HG02884 (cell line): ENCODE data around the gene GNB1L.
"Not testable (repeated sequence)": the region's sequence is repeated elsewhere in the genome, so short reads cannot be mapped to it uniquely, and the experiment has no call there.

Experiments used
- ATAC-seq: cut with Tn5 transposase; IDR thresholded peaks from one replicate; pipeline ENCODE4 v1.9.1; 2021; ENCODE audit warnings: mild to moderate bottlenecking, moderate library complexity; ENCODE audit not compliant: unreplicated experiment

The GNB1L gene

GRCh38 chr22:19799322-19800190 lies 55.1 kb downstream of the GNB1L start:
- ATAC-seq = no peak

- ATAC-seq = no peak
Measured at GRCh38 chr22:19798891-19799293, 55.8 kb downstream of the GNB1L start.

GRCh38 chr22:19798003-19798665 lies 56.5 kb downstream of the GNB1L start:
- no peak for ATAC-seq

DNA sequence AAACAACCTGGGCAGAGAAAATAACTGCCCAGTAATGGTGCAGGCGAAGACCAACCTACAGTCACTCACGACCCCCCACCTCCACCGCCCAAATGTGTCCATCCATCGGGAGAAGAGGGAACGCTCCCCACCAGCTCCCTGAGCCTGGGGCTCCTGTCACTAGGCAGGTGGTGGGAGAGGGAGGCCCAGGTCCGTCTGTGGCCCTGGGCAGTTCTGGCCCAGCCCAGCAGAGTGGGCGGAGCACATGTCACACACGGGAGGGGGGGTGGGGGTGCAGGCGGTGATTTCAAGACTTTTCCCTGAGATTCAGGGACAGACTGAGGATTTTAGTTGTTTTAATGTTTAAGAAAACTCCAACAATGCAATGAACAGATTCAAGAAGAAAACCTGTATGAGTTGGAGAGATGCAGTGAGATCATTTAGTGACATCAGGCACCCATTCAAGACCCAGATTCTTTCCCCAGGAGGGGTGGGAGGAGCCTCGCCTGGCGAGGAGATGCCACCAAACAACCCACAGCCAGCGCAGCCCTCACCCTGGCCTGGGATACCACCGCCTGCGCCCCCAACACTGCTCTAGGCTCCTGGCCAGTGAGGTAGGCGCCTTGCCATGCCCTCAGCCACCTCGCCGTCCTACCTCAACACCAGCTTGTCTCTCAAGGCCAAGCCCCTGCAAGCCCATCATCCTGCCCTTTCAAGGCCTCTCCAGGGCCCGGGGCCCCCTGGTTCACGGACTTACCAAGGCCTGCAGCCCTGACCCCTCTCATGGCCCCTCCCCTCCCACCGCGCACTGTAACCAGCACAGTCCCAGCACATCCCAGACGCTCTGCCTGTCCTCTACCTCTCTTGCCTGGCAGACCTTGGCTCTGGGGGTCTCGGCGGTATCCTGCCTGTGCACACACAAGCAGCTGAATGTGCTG lies 57.3 kb downstream of the GNB1L start:
- ATAC-seq = no peak

DNA sequence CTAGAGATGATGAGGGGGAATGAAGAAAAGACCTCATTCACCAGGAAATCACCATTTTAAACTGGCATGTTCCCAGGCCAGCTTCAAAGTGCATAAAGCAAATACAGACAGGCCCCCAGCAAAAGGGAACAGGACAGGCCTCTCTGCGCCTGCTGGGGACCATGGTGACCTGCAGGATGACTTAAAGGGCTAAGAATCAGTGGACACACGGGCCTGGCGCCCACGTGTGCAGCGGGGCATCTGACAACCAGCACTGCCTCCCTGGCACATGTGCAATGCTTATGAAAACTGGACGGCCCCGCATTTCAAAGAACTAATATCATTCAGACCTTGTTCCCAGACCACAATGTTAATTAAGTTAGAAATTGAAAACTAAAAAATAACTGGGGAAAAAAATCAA lies 58.5 kb downstream of the GNB1L start:
- ATAC-seq = no peak

GRCh38 chr22:19795617-19796008 lies 59.1 kb downstream of the GNB1L start:
- ATAC-seq = no peak

GRCh38 chr22:19793661-19794310 lies 60.9 kb downstream of the GNB1L start:
- ATAC-seq = no peak

- no peak for ATAC-seq
Measured at GRCh38 chr22:19793161-19793560, 61.5 kb downstream of the GNB1L start.

- not testable (repeated sequence) for ATAC-seq
Measured at GRCh38 chr22:19792383-19792896, 62.2 kb downstream of the GNB1L start.

- no peak for ATAC-seq
Measured at GRCh38 chr22:19791894-19792293, 62.8 kb downstream of the GNB1L start.

GRCh38 chr22:19791243-19791642 lies 63.4 kb downstream of the GNB1L start:
- no peak for ATAC-seq

GRCh38 chr22:19789828-19790227 lies 64.8 kb downstream of the GNB1L start:
- ATAC-seq = no peak

DNA sequence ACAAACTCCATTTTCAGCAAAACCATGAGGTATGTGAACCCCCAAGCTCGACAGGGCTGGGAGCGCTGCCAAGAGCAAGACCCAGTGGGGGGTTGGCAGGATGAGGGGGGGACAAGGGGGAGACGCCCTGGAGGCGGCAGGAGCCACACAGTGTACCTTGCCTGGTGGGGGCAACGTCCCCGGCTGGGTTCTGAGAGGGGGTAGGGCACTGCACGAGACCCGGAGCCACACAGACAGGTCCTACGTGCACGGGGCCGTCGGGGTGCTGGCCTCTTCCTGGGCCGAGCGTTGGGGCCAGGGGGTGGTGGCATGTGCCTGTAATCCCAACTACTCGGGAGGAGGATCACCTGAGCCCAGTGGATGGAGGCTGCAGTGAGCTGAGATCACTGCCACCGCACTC lies 65.3 kb downstream of the GNB1L start:
- ATAC-seq = no peak

- no peak for ATAC-seq
Measured at GRCh38 chr22:19788661-19789225, 65.9 kb downstream of the GNB1L start.

- ATAC-seq = no peak
Measured at GRCh38 chr22:19787849-19788141, 66.9 kb downstream of the GNB1L start.

- no peak for ATAC-seq
Measured at GRCh38 chr22:19786959-19787848, 67.5 kb downstream of the GNB1L start.

DNA sequence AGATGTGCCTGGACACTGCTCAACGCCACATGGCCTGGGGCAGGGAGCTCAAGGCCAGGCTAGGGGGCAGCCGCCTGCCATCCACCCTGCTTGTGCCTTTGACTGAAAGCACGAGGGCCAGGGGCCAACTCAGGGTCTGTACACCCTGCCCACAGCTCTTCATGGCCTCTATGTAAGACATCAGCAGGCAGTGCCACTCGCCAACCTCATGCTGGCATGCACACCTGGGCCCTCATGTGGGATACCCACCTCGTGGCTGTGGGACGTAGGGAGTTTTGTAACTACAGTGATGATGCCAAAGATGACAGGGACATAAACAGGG lies 68.4 kb downstream of the GNB1L start:
- no peak for ATAC-seq

GRCh38 chr22:19785461-19786263 lies 69.0 kb downstream of the GNB1L start:
- no peak for ATAC-seq
